IPS-20b (cell line): ENCODE data around the gene PEPD.

Source experiments
- H3K27ac ChIP-seq: one replicate; pipeline ENCODE4 v1.5.1; 2013; ENCODE audit warnings: low read length
- H3K27me3 ChIP-seq: 2 replicates; pipeline ENCODE4 v1.6.1; 2013; ENCODE audit warnings: mild to moderate bottlenecking, low read length, inconsistent platforms; ENCODE audit not compliant: insufficient read depth
- H3K36me3 ChIP-seq: 2 replicates; pipeline ENCODE4 v1.6.1; 2013; ENCODE audit warnings: low read depth, mild to moderate bottlenecking, inconsistent platforms, low read length, moderate library complexity; ENCODE audit not compliant: insufficient read depth
- H3K4me1 ChIP-seq: 2 replicates; pipeline ENCODE4 v1.6.1; 2013; ENCODE audit warnings: mild to moderate bottlenecking, control low read depth, inconsistent platforms, low read length, moderate library complexity; ENCODE audit not compliant: insufficient read depth
- H3K4me3 ChIP-seq: 2 replicates; pipeline ENCODE4 v1.5.1; 2013; ENCODE audit warnings: mild to moderate bottlenecking, low read length, inconsistent platforms
- H3K9ac ChIP-seq: 2 replicates; pipeline ENCODE4 v1.6.1; 2013; ENCODE audit warnings: low read depth, mild to moderate bottlenecking, inconsistent platforms, low read length, moderate library complexity
- H3K9me3 ChIP-seq: 2 replicates; pipeline ENCODE4 v1.6.1; 2013; ENCODE audit warnings: mild to moderate bottlenecking, low read depth, low read length, inconsistent platforms; ENCODE audit not compliant: insufficient read depth

The PEPD gene

GRCh38 chr19:33396701-33397535 is 124.7 kb downstream of the PEPD start:
- no peak overlapping the region for H3K27ac ChIP-seq
- H3K36me3 ChIP-seq = no peaks in the 10 kb centered on the region
- no peaks in the 10 kb centered on the region for H3K9me3 ChIP-seq
- H3K27me3 ChIP-seq = no peaks in the 10 kb centered on the region
- H3K9ac ChIP-seq = no peak overlapping the region
- H3K4me3 ChIP-seq = no peak overlapping the region
- H3K4me1 ChIP-seq = peaks cover 3% of the 10 kb centered on the region; the same call in 1 of the 2 replicates

- Histone ChIP-seq H3K4me1 (peaks cover 3% of the 10 kb centered on the region; the same call in 1 of the 2 replicates), H3K9me3 (no peaks in the 10 kb centered on the region), H3K4me3 (no peak overlapping the region), H3K9ac (no peak overlapping the region), H3K36me3 (no peaks in the 10 kb centered on the region), H3K27me3 (no peaks in the 10 kb centered on the region), H3K27ac (no peak overlapping the region)
Measured at GRCh38 chr19:33395561-33396550, 125.7 kb downstream of the PEPD start.

GRCh38 chr19:33394723-33395560 is 126.6 kb downstream of the PEPD start:
- Histone ChIP-seq H3K9me3 (no peaks in the 10 kb centered on the region), H3K4me3 (no peak overlapping the region), H3K27ac (no peak overlapping the region), H3K4me1 (peaks cover 3% of the 10 kb centered on the region; the same call in 1 of the 2 replicates), H3K36me3 (no peaks in the 10 kb centered on the region), H3K9ac (no peak overlapping the region), H3K27me3 (no peaks in the 10 kb centered on the region)

- Histone ChIP-seq H3K36me3 (no peaks in the 10 kb centered on the region), H3K27me3 (no peaks in the 10 kb centered on the region), H3K27ac (no peak overlapping the region), H3K4me3 (no peak overlapping the region), H3K9me3 (no peaks in the 10 kb centered on the region), H3K9ac (no peak overlapping the region; the same call in 1 of the 2 replicates), H3K4me1 (peaks cover 3% of the 10 kb centered on the region; the same call in 1 of the 2 replicates)
Measured at GRCh38 chr19:33394006-33394722, 127.4 kb downstream of the PEPD start.

GRCh38 chr19:33393286-33394005 is 128.1 kb downstream of the PEPD start:
- Histone ChIP-seq H3K27me3 (no peaks in the 10 kb centered on the region), H3K9ac (no peak overlapping the region; the same call in 1 of the 2 replicates)

GRCh38 chr19:33392341-33393285 is 129.0 kb downstream of the PEPD start:
- no peak overlapping the region for H3K9ac ChIP-seq
- no peaks in the 10 kb centered on the region for H3K36me3 ChIP-seq
- H3K4me1 ChIP-seq = peaks cover 3% of the 10 kb centered on the region; the same call in 1 of the 2 replicates
- no peak overlapping the region for H3K27ac ChIP-seq
- no peaks in the 10 kb centered on the region for H3K9me3 ChIP-seq
- no peaks in the 10 kb centered on the region for H3K27me3 ChIP-seq
- no peak overlapping the region for H3K4me3 ChIP-seq

More at GRCh38 chr19:33393286-33394005, 128.1 kb downstream of the PEPD start:
- Histone ChIP-seq H3K27ac (no peak overlapping the region), H3K4me3 (no peak overlapping the region), H3K36me3 (no peaks in the 10 kb centered on the region), H3K4me1 (peaks cover 3% of the 10 kb centered on the region; the same call in 1 of the 2 replicates), H3K9me3 (no peaks in the 10 kb centered on the region)

- no peaks in the 10 kb centered on the region for H3K9me3 ChIP-seq
- H3K36me3 ChIP-seq = peaks cover 4% of the 10 kb centered on the region; the same call in 1 of the 2 replicates
- H3K9ac ChIP-seq = no peak overlapping the region
- H3K4me1 ChIP-seq = peaks cover under 1% of the 10 kb centered on the region; the same call in 1 of the 2 replicates
- H3K27me3 ChIP-seq = no peaks in the 10 kb centered on the region
- no peak overlapping the region for H3K27ac ChIP-seq
- H3K4me3 ChIP-seq = no peak overlapping the region
Measured at GRCh38 chr19:33391631-33392249, 129.9 kb downstream of the PEPD start.

- H3K27ac ChIP-seq = no peak overlapping the region
- no peaks in the 10 kb centered on the region for H3K27me3 ChIP-seq
- peaks cover 6% of the 10 kb centered on the region; the same call in 1 of the 2 replicates for H3K36me3 ChIP-seq
- H3K9ac ChIP-seq = no peak overlapping the region
- no peaks in the 10 kb centered on the region for H3K9me3 ChIP-seq
- no peaks in the 10 kb centered on the region for H3K4me1 ChIP-seq
- H3K4me3 ChIP-seq = no peak overlapping the region
Measured at GRCh38 chr19:33390908-33391630, 130.5 kb downstream of the PEPD start.
